HFFc6 (cell line): Measurements from ENCODE around the gene STPG1. TPM values are rescaled to one million over a fixed set of nuclear protein-coding genes. Genes with fewer than 3 reads are reported as not detected.

ENCODE experiments used
- DNase-seq: peaks from one replicate; pipeline ENCODE4 v3.0.0-alpha.2; 2018
- H3K27ac Mint-ChIP-seq: 2 replicates; pipeline ENCODE4 v1.8.0; 2020; ENCODE audit warnings: mild to moderate bottlenecking, mixed read lengths
- H3K27me3 Mint-ChIP-seq: 2 replicates; pipeline ENCODE4 v1.8.0; 2021; ENCODE audit warnings: mild to moderate bottlenecking, moderate library complexity, mixed read lengths; ENCODE audit not compliant: insufficient read depth
- H3K36me3 Mint-ChIP-seq: 2 replicates; pipeline ENCODE4 v1.8.0; 2021; ENCODE audit warnings: low read depth, mixed read lengths
- H3K4me1 Mint-ChIP-seq: 2 replicates; pipeline ENCODE4 v1.8.0; 2020; ENCODE audit warnings: low read depth, mixed read lengths
- H3K4me3 Mint-ChIP-seq: 2 replicates; pipeline ENCODE4 v1.8.0; 2020; ENCODE audit warnings: mild to moderate bottlenecking, moderate library complexity, mixed read lengths
- H3K9me3 Mint-ChIP-seq: 2 replicates; pipeline ENCODE4 v1.8.0; 2020; ENCODE audit warnings: mild to moderate bottlenecking, mixed read lengths
- total RNA-seq, 6 experiments: library from RNA; stranded (reverse); fragmentation: NEBNext Ultra II Directional; extraction: Animal tissue kit (Norgen Biotek cat#: 25700); gene quantifications; 2 replicates in 1 of 6; 3 replicates in 5 of 6; pipeline ENCODE4 v1.2.3, GENCODE V29; 2021
- TF ChIP-seq, protein P1 (sequence below): fragments of 200-600 bp; sonication (generic); IDR thresholded peaks from 2 replicates; pipeline ENCODE4 v1.5.0; 2021; ENCODE audit warnings: antibody characterized with exemption, mild to moderate bottlenecking

The STPG1 gene
- total RNA-seq, 6 experiments from 2014 or later, result 8.8 to 13.0 (median 11.0) TPM

DNA sequence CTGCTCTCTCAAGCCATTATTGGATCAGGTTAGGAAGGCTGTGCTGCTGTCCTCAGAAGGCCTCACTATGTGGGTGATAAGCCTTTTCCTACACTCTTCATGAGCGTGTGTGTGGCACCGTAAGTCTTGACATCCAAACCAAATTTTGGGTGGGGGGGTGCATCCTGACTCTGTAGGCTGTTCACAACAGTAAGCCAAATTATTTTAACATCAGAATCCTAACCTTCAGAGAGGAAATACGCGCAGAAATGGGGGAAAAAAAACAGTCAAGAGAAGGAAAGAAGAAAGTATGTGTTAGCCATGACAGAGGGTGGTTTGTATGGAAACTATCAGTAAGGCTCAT is 21.0 kb downstream of the STPG1 start:
- Mint-ChIP-seq H3K4me3 (no peak overlapping the region), H3K27me3 (peaks cover 3% of the 10 kb centered on the region; the same call in 1 of the 2 replicates)
- TF ChIP-seq, protein P1, sequence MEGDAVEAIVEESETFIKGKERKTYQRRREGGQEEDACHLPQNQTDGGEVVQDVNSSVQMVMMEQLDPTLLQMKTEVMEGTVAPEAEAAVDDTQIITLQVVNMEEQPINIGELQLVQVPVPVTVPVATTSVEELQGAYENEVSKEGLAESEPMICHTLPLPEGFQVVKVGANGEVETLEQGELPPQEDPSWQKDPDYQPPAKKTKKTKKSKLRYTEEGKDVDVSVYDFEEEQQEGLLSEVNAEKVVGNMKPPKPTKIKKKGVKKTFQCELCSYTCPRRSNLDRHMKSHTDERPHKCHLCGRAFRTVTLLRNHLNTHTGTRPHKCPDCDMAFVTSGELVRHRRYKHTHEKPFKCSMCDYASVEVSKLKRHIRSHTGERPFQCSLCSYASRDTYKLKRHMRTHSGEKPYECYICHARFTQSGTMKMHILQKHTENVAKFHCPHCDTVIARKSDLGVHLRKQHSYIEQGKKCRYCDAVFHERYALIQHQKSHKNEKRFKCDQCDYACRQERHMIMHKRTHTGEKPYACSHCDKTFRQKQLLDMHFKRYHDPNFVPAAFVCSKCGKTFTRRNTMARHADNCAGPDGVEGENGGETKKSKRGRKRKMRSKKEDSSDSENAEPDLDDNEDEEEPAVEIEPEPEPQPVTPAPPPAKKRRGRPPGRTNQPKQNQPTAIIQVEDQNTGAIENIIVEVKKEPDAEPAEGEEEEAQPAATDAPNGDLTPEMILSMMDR, result peak; percentile 59

DNA sequence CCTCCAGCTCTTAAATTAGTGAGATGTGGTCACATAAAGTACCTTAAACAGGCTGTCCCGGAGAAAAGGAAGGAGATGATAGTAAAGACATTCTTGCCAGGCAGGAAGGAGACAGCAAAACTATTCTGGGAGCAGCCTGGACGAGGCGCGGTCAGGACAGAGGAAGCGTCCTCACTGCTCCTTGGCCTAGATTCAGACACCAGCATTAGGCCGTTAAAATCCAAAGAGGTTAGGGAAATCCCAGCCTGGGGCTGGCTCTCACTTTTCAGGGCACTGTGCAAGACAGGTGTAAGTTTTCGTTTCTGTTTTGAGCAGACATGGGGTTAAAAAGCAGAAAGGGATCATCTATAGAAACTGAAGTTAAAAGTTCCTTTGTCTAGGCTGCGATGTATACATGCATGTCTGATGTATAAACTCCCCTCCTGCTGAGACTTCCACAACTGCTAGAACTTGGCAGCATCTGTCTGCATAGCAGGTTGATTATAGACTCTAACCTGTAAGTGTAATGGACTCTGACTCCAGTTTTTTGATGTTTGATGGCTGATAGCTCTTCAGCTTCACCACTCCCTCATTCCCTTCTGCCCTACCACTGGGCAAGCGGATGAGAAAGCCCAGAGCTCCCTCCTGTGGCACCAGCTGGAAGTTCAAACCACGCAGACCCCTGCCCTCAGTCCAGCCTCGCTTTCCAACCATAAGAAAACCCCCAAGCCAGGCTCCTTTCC is 21.5 kb downstream of the STPG1 start:
- peak overlapping the region; percentile 88 for H3K4me3 Mint-ChIP-seq
- H3K36me3 Mint-ChIP-seq, result peaks cover 14% of the 10 kb centered on the region; the same call in 1 of the 2 replicates
- H3K9me3 Mint-ChIP-seq, result no peaks in the 10 kb centered on the region
- peak; percentile 43 for DNase-seq
- TF ChIP-seq, protein P1, result peak; percentile 85
- H3K4me1 Mint-ChIP-seq, result peaks cover 48% of the 10 kb centered on the region
- H3K27ac Mint-ChIP-seq, result peak overlapping the region; percentile 94
- peaks cover 3% of the 10 kb centered on the region; the same call in 1 of the 2 replicates for H3K27me3 Mint-ChIP-seq

More for the DNA sequence above, 21.0 kb downstream of the STPG1 start:
- Mint-ChIP-seq H3K36me3 (peaks cover 17% of the 10 kb centered on the region; the same call in 1 of the 2 replicates), H3K4me1 (peaks cover 48% of the 10 kb centered on the region), H3K9me3 (no peaks in the 10 kb centered on the region), H3K27ac (peak overlapping the region; percentile 94)
- DNase-seq, result no peak

DNA sequence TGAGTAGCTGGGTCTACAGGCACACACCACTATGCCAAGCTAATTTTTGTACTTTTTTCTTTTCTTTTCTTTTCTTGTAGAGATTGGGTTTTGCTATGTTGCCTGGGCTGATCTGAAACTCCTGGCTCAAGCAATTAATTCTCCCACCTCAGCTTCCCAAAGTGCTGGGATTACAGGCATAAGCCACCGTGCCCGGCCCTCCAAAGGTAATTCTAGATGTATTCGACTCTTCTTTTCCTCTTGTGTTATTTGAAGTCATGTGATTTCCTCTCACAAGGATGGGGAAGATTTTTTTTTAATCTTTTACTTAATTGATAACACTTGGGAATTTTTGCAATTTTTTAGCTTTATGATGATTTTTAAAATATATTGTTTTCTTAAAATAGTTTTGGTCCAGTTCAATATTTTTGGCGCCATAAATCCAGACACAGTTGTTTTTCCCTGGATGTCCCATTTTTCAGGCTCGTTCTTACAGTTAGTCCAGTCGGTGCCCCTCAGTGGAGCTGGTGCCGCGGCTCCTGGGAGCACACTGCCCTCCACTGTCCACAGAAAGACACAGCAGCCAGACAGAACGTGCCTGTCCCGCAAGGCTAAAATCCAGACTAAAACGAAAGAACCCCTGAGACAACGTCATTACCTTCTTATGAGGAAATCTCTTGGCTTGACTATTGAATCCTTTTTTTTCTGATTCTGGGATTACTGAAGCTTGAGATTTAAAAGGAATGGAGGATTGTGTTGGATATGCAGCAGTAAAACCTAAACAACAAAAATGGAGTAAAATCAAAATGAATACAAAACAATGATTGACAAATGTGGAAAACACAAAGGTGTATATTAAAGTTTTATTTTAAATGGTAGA is 22.4 kb downstream of the STPG1 start:
- H3K36me3 Mint-ChIP-seq, result peaks cover 22% of the 10 kb centered on the region
- peak overlapping the region; percentile 94 for H3K27ac Mint-ChIP-seq
- TF ChIP-seq, protein P1, result peak; percentile 96
- peak overlapping the region; percentile 88 for H3K4me3 Mint-ChIP-seq
- no peaks in the 10 kb centered on the region for H3K9me3 Mint-ChIP-seq
- DNase-seq, result peak; percentile 79
- peaks cover 55% of the 10 kb centered on the region for H3K4me1 Mint-ChIP-seq
- H3K27me3 Mint-ChIP-seq, result peaks cover 3% of the 10 kb centered on the region; the same call in 1 of the 2 replicates

DNA sequence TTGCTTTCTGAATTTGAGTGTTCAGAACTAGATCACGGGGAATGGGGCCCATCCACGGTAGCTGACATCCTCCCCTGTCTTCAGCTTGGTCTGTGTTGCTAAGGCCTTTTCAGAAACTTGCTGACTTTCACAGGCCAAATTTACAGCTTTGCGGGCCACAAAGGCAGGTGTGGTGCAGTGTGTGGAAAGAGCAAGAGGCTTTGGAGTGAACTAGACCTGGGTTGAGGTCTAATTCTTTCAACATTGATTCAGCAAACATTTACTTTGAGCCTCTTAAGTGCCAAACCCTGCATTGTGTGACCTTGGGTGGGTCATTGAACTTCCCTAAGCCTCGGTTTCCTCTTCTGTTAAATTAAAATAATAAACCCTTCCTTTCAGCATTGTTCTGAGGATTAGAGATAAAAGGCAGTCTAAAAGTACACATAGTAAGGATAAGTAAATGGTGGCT is 24.3 kb downstream of the STPG1 start:
- TF ChIP-seq, protein P1, result no peak
- H3K27ac Mint-ChIP-seq, result no peak overlapping the region
- H3K36me3 Mint-ChIP-seq, result peaks cover 23% of the 10 kb centered on the region
- H3K27me3 Mint-ChIP-seq, result peaks cover 3% of the 10 kb centered on the region
- H3K9me3 Mint-ChIP-seq, result no peaks in the 10 kb centered on the region
- no peak for DNase-seq
- H3K4me3 Mint-ChIP-seq, result no peak overlapping the region
- H3K4me1 Mint-ChIP-seq, result peaks cover 64% of the 10 kb centered on the region

DNA sequence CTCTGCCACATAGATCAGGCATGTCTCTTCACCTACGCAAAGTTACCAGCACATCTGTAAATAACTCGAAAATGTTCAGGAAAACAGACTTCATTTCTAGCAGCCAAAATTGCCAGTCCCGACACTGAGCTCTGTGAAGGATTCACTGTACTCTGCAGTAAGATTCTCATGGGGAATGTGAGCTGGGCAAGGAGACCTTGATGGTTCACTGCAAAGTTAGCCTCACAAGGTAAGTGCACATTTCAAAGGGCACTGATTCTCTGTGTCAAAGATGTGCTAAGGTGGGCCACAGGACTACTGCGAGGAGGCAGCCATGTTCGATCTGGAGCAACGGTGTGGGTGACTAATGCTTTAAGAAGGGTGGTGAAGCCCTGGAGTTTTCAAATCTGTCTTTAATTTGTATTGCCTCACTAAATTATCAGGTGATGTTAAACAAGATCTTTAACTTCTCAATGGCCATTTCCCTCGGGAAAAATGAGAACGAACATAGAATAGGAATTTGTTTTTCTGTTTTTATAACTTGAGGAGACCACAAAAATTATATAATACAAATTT is 25.2 kb downstream of the STPG1 start:
- Mint-ChIP-seq H3K9me3 (no peaks in the 10 kb centered on the region), H3K27me3 (peaks cover 3% of the 10 kb centered on the region), H3K36me3 (peaks cover 23% of the 10 kb centered on the region), H3K27ac (no peak overlapping the region), H3K4me3 (no peak overlapping the region), H3K4me1 (peaks cover 64% of the 10 kb centered on the region)
- DNase-seq, result no peak
- TF ChIP-seq, protein P1, result no peak
